A172 (cell line): Measurements from ENCODE around the gene APBA2. TPM values are rescaled to one million over a fixed set of nuclear protein-coding genes. Genes with fewer than 3 reads are reported as not detected.
"Not testable (repeated sequence)": the region's sequence is repeated elsewhere in the genome, so short reads cannot be mapped to it uniquely, and the experiment has no call there.

Source experiments
- DNase-seq: peaks from one replicate; pipeline ENCODE4 v3.0.0-alpha.2; 2015; ENCODE audit warnings: low spot score
- total RNA-seq: library from RNA; depleted of rRNA; stranded (reverse); fragments of >200 nt; shearing (Covaris generic); gene quantifications from 2 replicates; pipeline ENCODE4 v1.2.3, GENCODE V29; 2014; rRNA removed

APBA2 gene
- total RNA-seq, result 25.7 and 34.8 TPM in 2 replicates

GRCh38 chr15:28885630-28886430, at the start of gene APBA2:
APBA2 (plus strand) TSS chr15:28885974; CDS start chr15:29053885, 167,911 bp downstream.
- no peak for DNase-seq

GRCh38 chr15:28840285-28840684, 45.5 kb upstream of the APBA2 start:
- not testable (repeated sequence) for DNase-seq

GRCh38 chr15:28842210-28842609, 43.6 kb upstream of the APBA2 start:
- DNase-seq, result not testable (repeated sequence)

GRCh38 chr15:28843520-28843919, 42.3 kb upstream of the APBA2 start:
- DNase-seq, result not testable (repeated sequence)

- not testable (repeated sequence) for DNase-seq
Observed at GRCh38 chr15:28844147-28844546, 41.6 kb upstream of the APBA2 start.

- not testable (repeated sequence) for DNase-seq
Observed at GRCh38 chr15:28847247-28847646, 38.5 kb upstream of the APBA2 start.

- DNase-seq, result not testable (repeated sequence)
Observed at GRCh38 chr15:28847959-28848358, 37.8 kb upstream of the APBA2 start.

GRCh38 chr15:28848521-28848920, 37.3 kb upstream of the APBA2 start, which contains the start of gene GOLGA6L7:
GOLGA6L7 (minus strand) TSS chr15:28848644; CDS start chr15:28848549, 95 bp downstream.
- DNase-seq, result peak; percentile 6

GRCh38 chr15:28849271-28849670, 36.5 kb upstream of the APBA2 start:
- DNase-seq, result not testable (repeated sequence)

GRCh38 chr15:28849766-28850165, 36.0 kb upstream of the APBA2 start:
- not testable (repeated sequence) for DNase-seq

GRCh38 chr15:28853654-28854053, 32.1 kb upstream of the APBA2 start:
- DNase-seq, result not testable (repeated sequence)

GRCh38 chr15:28854578-28854977, 31.2 kb upstream of the APBA2 start:
- not testable (repeated sequence) for DNase-seq

GRCh38 chr15:28861031-28861534, 24.7 kb upstream of the APBA2 start:
- no peak for DNase-seq

- DNase-seq, result not testable (repeated sequence)
Observed at GRCh38 chr15:28861589-28862293, 24.0 kb upstream of the APBA2 start.

GRCh38 chr15:28868744-28869345, 16.9 kb upstream of the APBA2 start:
- DNase-seq, result no peak

- no peak for DNase-seq
Observed at GRCh38 chr15:28871168-28871567, 14.6 kb upstream of the APBA2 start.

GRCh38 chr15:28873006-28873405, 12.8 kb upstream of the APBA2 start:
- no peak for DNase-seq

GRCh38 chr15:28873585-28874190, 12.1 kb upstream of the APBA2 start:
- DNase-seq, result no peak

GRCh38 chr15:28875461-28876000, 10.2 kb upstream of the APBA2 start:
- DNase-seq, result no peak

GRCh38 chr15:28876131-28876844, 9.5 kb upstream of the APBA2 start:
- no peak for DNase-seq

- DNase-seq, result no peak
Observed at GRCh38 chr15:28876845-28877185, 9.0 kb upstream of the APBA2 start.
